ENCODE results near the gene PACSIN1.

DNA sequence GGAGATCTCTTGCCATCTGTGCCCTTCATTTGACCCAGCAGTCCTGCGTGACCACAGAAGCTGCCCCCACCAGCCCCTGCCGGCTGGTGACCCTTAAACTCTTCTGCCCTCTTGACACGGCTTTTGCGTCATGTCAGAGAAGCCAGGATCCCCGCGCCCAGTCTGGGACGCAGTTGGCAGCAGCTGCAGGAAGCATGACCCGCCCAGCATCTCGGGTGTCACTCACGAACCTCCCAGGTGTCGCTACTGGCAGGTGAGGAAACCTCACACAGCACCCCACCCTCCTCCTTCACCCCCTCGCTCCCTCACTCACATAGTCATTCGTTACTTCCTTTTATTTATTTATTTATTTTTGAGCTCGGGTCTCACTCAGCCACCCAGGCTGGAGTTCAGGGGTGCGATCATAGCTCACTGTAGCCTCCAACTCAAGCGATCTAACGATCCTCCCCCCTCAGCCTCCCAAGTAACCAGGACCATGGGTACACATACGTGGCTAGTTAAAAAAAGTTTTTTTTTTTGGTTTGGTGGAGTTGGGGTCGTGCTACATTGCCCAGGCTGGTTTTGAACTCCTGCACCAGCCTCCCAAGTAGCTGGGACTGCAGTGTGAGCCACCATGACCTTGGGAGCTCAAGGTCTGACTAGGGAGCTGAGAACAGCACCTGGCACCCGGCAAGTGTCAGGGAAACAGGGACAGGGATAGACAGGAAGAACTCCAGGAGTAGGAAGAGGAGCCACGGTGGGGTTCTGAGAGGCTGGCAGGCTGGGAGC, 104.4 kb downstream of the PACSIN1 start:
- TF ChIP-seq ZNF114 (tag by site-specific recombination; IDR thresholded peaks at IDR 0.05), result no peak
- TF ChIP-seq CTCF (tag by site-specific recombination; IDR thresholded peaks at IDR 0.05), result no peak
- TF ChIP-seq ZNF423 (tag by site-specific recombination; IDR thresholded peaks at IDR 0.05), result no peak
- no peak for TF ChIP-seq ZNF302 (tag by site-specific recombination; IDR thresholded peaks at IDR 0.05; ENCODE audit: low read depth)
- no peak for TF ChIP-seq ZNF580 (tag by site-specific recombination; IDR thresholded peaks at IDR 0.05)
- no peak for TF ChIP-seq ZNF623 (tag by site-specific recombination; IDR thresholded peaks at IDR 0.05)
- TF ChIP-seq ZNF585B (tag by site-specific recombination; IDR thresholded peaks at IDR 0.05), result no peak
- TF ChIP-seq, protein P1, sequence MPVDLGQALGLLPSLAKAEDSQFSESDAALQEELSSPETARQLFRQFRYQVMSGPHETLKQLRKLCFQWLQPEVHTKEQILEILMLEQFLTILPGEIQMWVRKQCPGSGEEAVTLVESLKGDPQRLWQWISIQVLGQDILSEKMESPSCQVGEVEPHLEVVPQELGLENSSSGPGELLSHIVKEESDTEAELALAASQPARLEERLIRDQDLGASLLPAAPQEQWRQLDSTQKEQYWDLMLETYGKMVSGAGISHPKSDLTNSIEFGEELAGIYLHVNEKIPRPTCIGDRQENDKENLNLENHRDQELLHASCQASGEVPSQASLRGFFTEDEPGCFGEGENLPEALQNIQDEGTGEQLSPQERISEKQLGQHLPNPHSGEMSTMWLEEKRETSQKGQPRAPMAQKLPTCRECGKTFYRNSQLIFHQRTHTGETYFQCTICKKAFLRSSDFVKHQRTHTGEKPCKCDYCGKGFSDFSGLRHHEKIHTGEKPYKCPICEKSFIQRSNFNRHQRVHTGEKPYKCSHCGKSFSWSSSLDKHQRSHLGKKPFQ (tag by site-specific recombination; IDR thresholded peaks at IDR 0.05), result no peak
- no peak for TF ChIP-seq ZNF510 (tag by site-specific recombination; IDR thresholded peaks at IDR 0.05; ENCODE audit: insufficient replicate concordance)
- no peak for TF ChIP-seq ZSCAN30 (tag by site-specific recombination; IDR thresholded peaks at IDR 0.05)
- TF ChIP-seq, protein P2, sequence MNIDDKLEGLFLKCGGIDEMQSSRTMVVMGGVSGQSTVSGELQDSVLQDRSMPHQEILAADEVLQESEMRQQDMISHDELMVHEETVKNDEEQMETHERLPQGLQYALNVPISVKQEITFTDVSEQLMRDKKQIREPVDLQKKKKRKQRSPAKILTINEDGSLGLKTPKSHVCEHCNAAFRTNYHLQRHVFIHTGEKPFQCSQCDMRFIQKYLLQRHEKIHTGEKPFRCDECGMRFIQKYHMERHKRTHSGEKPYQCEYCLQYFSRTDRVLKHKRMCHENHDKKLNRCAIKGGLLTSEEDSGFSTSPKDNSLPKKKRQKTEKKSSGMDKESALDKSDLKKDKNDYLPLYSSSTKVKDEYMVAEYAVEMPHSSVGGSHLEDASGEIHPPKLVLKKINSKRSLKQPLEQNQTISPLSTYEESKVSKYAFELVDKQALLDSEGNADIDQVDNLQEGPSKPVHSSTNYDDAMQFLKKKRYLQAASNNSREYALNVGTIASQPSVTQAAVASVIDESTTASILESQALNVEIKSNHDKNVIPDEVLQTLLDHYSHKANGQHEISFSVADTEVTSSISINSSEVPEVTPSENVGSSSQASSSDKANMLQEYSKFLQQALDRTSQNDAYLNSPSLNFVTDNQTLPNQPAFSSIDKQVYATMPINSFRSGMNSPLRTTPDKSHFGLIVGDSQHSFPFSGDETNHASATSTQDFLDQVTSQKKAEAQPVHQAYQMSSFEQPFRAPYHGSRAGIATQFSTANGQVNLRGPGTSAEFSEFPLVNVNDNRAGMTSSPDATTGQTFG (tag by site-specific recombination; IDR thresholded peaks at IDR 0.05; ENCODE audit: borderline replicate concordance), result no peak
- TF ChIP-seq, protein P3, sequence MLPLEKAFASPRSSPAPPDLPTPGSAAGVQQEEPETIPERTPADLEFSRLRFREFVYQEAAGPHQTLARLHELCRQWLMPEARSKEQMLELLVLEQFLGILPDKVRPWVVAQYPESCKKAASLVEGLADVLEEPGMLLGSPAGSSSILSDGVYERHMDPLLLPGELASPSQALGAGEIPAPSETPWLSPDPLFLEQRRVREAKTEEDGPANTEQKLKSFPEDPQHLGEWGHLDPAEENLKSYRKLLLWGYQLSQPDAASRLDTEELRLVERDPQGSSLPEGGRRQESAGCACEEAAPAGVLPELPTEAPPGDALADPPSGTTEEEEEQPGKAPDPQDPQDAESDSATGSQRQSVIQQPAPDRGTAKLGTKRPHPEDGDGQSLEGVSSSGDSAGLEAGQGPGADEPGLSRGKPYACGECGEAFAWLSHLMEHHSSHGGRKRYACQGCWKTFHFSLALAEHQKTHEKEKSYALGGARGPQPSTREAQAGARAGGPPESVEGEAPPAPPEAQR (tag by site-specific recombination; IDR thresholded peaks at IDR 0.05), result no peak

All from HEK293 (cell line).